Measurements from ENCODE around the gene XKR3. TPM values are rescaled to one million over a fixed set of nuclear protein-coding genes. Genes with fewer than 3 reads are reported as not detected.
"Not testable (repeated sequence)": the region's sequence is repeated elsewhere in the genome, so short reads cannot be mapped to it uniquely, and the experiment has no call there.

Gene XKR3
- polyA plus RNA-seq = not detected
- long read RNA-seq, donor 1 = 0 reads
- long read RNA-seq, donor 2 = 0 reads
- long read RNA-seq, donor 3 = 0 reads
- long read RNA-seq, donor 4 = 0 reads
- long read RNA-seq, donor 5 = 0 reads
- long read RNA-seq, donor 6 = 0 reads
- long read RNA-seq, donor 7 = 0 reads
- long read RNA-seq, donor 8 = 0 reads
- long read RNA-seq, donor 9 = 0 reads
- long read RNA-seq, donor 10 = 0 reads

DNA sequence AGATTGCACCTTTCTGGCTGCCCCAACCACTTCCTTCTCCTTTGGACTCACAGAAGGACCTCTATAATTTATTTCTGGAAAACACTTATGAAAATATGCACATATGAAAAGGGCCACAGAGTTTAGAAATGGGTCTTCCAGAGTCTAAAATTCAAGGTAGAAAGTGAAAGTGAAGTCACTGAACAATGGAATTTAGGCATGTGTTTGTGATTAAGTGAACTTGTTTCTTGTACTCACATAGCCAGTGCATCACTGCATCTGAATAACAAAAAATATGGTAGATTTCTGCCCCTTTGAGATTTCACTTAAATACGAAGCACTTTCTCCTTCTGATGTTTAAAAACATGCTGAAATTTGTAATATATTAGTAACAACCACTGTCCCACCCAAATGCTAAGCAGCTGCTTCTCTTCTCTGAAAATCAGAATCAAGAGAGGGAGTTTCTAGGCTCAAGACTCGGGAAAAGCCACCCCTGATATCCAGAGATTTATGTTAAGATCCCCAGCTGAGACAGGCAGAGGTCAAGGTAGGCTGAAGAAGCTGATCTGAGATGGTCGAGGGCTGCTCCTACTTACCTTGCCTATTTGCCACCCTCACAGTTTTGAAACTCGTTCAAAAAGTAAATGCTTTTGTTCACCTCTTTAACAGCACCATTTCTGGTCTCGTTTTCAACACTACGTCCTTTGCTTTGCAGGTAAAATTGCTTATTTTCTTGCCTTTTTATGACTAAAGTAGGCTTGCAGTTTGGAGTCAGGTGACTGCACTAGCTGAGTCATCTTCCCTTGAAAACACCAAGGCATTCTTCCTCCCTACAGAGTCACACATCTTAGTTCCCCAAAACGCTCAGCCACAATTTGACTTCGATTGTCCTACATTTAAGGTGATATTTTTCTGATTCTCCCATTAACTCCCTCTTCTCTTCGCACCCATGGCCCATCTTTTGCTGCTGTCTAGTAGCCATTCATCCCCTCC lies at the start of gene XKR3:
Gene XKR3 (minus strand): TSS at position 696 of the 972 bp plus-strand sequence. CDS start 17,338 bp downstream, outside the sequence.
- Histone ChIP-seq H3K27ac (ENCODE audit: low read depth in 1 of 3, low read length in 2 of 3) (no peak within 1 kb of the TSS), H3K36me3 (ENCODE audit: control insufficient read depth in 3 of 3, insufficient read depth in 2 of 3, low read depth in 1 of 3, low read length in 3 of 3) (no peaks in the 10 kb centered on the region), H3K9me3 (ENCODE audit: control insufficient read depth in 2 of 2, insufficient read depth in 1 of 2, low read depth in 1 of 2, low read length in 1 of 2) (no peaks in the 10 kb centered on the region), H3K4me1 (ENCODE audit: control insufficient read depth in 3 of 3, insufficient read depth in 2 of 3, low read depth in 1 of 3, low read length in 2 of 3) (no peaks in the 10 kb centered on the region), H3K27me3 (ENCODE audit: control insufficient read depth in 3 of 3, insufficient read depth in 3 of 3, low read length in 3 of 3) (no peaks in the 10 kb centered on the region), H3K4me3 (ENCODE audit: low read depth in 1 of 3, low read length in 3 of 3) (no peak within 1 kb of the TSS)
- 39 to 42% (median 40%) methylated on average over 9 of the region's 9 CpGs for WGBS, 3 donors
- FAIRE-seq (no peak), DNase-seq (no peak)

DNA sequence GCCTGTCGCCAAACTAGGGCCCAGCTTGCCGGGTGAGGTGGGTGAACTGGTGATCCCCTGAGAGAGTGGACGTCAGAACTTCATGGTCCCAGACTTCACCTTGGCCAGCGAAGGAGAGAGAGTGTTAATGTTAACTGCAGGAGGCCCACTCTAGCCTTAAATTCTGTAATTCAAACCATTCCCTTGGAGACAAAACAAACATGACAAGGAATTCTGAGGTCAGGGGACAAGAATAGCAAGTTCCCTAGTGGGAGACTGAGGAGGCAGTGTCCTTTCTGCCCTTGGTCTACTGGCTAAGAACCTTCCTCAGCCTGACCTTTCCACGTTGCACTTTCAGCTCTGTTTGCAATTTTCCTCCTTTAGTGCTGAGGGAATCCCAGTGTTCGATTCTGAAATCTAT lies 44.4 kb upstream of the XKR3 start:
- H3K4me1 ChIP-seq (ENCODE audit: control insufficient read depth in 3 of 3, insufficient read depth in 2 of 3, low read depth in 1 of 3, low read length in 2 of 3); H3K27ac ChIP-seq (ENCODE audit: low read depth in 1 of 3, low read length in 2 of 3); H3K36me3 ChIP-seq (ENCODE audit: control insufficient read depth in 3 of 3, insufficient read depth in 2 of 3, low read depth in 1 of 3, low read length in 3 of 3); H3K27me3 ChIP-seq (ENCODE audit: control insufficient read depth in 3 of 3, insufficient read depth in 3 of 3, low read length in 3 of 3); FAIRE-seq; H3K4me3 ChIP-seq (ENCODE audit: low read depth in 1 of 3, low read length in 3 of 3); H3K9me3 ChIP-seq (ENCODE audit: control insufficient read depth in 2 of 2, insufficient read depth in 1 of 2, low read depth in 1 of 2, low read length in 1 of 2); DNase-seq: not testable (repeated sequence)
- WGBS, 3 donors = 64 to 76% (median 69%) methylated on average over 6 of the region's 6 CpGs

DNA sequence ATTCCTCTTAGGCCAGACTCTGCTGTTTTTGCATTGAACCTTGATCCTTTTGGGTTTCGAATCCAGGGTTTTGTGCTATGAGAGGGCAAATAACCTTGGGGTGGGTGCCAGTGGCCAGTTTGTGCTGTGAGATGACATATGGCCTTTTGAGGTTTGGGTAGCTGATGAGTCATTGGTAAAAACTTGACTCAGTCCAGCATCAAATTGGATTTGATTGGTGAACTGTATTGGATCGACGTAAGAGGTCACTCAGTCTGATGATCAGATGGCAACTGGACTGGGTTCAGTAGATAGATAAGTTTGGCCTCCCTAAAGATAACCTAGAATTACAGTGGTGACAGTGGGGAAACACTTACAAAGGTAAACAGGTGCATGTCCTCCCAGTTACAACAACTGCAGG lies 41.0 kb upstream of the XKR3 start:
- DNase-seq (no peak), FAIRE-seq (no peak)
- H3K27ac ChIP-seq (ENCODE audit: low read depth in 1 of 3, low read length in 2 of 3) = no peak overlapping the region
- no peaks in the 10 kb centered on the region for H3K4me1 ChIP-seq (ENCODE audit: control insufficient read depth in 3 of 3, insufficient read depth in 2 of 3, low read depth in 1 of 3, low read length in 2 of 3)
- no peaks in the 10 kb centered on the region for H3K27me3 ChIP-seq (ENCODE audit: control insufficient read depth in 3 of 3, insufficient read depth in 3 of 3, low read length in 3 of 3)
- H3K9me3 ChIP-seq (ENCODE audit: control insufficient read depth in 2 of 2, insufficient read depth in 1 of 2, low read depth in 1 of 2, low read length in 1 of 2) = no peaks in the 10 kb centered on the region
- H3K36me3 ChIP-seq (ENCODE audit: control insufficient read depth in 3 of 3, insufficient read depth in 2 of 3, low read depth in 1 of 3, low read length in 3 of 3) = no peaks in the 10 kb centered on the region
- 77 to 89% (median 79%) methylated on average over 3 of the region's 3 CpGs for WGBS, 3 donors
- H3K4me3 ChIP-seq (ENCODE audit: low read depth in 1 of 3, low read length in 3 of 3) = no peak overlapping the region

DNA sequence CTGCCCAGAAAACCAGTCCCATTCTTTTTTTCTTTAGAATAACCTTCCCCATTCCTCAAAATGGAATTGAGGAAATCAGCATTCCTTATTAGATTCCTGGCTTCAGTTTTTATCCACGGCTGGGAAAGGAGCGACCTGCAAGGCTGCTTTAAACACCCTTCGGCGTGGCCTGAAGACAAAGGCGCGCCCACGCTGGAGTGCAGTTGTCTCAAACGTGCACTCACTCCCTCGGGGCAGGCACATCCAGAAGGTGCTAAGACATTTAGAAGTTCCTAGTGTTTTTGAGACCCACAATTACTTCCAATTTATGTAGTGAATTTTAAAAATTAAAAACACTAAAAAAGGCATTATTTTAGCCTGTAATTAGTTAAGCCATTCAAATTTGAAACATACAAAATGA lies 31.6 kb upstream of the XKR3 start:
- WGBS, 3 donors = 72 to 81% (median 76%) methylated on average over 9 of the region's 9 CpGs
- not testable (repeated sequence) for DNase-seq, FAIRE-seq

DNA sequence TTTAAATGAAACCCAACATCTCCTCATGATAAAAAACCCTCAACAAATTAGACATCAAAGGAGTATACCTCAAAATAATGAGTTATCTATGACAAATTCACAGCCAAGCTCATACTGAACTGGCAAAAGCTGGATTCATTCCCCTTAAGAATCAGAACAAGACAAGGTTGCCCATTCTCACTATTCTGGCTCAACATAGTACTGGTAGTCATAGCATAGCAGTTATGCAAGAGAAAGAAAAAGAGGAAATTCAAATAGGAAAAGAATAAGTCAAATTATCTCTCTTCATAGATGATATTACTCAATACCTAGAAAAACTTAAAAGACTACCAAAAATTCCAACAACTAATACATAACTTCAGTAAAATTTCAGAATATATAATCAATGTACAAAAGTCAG lies 29.4 kb upstream of the XKR3 start:
- H3K27ac ChIP-seq (ENCODE audit: low read depth in 1 of 3, low read length in 2 of 3) = no peak overlapping the region
- H3K4me3 ChIP-seq (ENCODE audit: low read depth in 1 of 3, low read length in 3 of 3) = no peak overlapping the region
- no peaks in the 10 kb centered on the region for H3K4me1 ChIP-seq (ENCODE audit: control insufficient read depth in 3 of 3, insufficient read depth in 2 of 3, low read depth in 1 of 3, low read length in 2 of 3)
- peaks cover 0 to 2% of the 10 kb centered on the region in 2 donors for H3K9me3 ChIP-seq (ENCODE audit: control insufficient read depth in 2 of 2, insufficient read depth in 1 of 2, low read depth in 1 of 2, low read length in 1 of 2)
- no peaks in the 10 kb centered on the region for H3K27me3 ChIP-seq (ENCODE audit: control insufficient read depth in 3 of 3, insufficient read depth in 3 of 3, low read length in 3 of 3)
- no peaks in the 10 kb centered on the region for H3K36me3 ChIP-seq (ENCODE audit: control insufficient read depth in 3 of 3, insufficient read depth in 2 of 3, low read depth in 1 of 3, low read length in 3 of 3)
- DNase-seq = no peak
- no peak for FAIRE-seq

More for the DNA sequence above, 31.6 kb upstream of the XKR3 start:
- not testable (repeated sequence) for H3K27me3 ChIP-seq (ENCODE audit: control insufficient read depth in 3 of 3, insufficient read depth in 3 of 3, low read length in 3 of 3); H3K4me1 ChIP-seq (ENCODE audit: control insufficient read depth in 3 of 3, insufficient read depth in 2 of 3, low read depth in 1 of 3, low read length in 2 of 3); H3K9me3 ChIP-seq (ENCODE audit: control insufficient read depth in 2 of 2, insufficient read depth in 1 of 2, low read depth in 1 of 2, low read length in 1 of 2); H3K27ac ChIP-seq (ENCODE audit: low read depth in 1 of 3, low read length in 2 of 3); H3K4me3 ChIP-seq (ENCODE audit: low read depth in 1 of 3, low read length in 3 of 3); H3K36me3 ChIP-seq (ENCODE audit: control insufficient read depth in 3 of 3, insufficient read depth in 2 of 3, low read depth in 1 of 3, low read length in 3 of 3)

DNA sequence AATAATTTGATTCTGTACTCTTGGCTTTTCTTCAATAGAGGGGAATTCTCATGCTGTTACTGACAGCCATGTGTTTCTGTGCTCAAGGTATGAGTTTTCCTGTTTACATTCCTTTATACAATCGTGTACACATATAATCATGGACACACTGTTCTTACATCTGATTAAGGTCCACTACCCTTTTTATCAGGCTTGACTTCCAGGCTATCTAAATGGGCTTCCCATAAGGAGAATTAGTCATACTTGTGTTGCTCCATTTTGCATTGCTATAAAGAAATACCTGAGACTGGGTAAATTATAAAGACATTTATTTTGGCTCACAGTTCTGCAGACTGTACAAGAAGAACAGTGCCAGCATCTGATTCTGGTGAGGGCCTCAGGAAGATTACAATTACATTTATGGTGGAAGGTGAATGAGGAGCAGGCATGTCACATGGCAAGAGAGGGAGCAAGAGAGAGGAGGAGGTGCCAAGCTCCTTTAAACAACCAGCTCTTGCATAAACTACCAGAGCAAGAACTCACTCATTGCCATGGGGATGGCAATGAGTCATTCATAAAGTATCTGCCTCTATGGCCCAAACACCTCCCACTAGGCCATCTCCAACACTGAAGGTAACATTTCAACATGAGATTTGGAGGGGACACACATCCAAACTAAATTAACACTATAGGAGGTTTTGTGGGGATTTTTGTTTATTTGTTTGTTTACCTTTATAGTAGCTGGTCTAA lies 26.2 kb upstream of the XKR3 start:
- H3K9me3 ChIP-seq (ENCODE audit: control insufficient read depth in 2 of 2, insufficient read depth in 1 of 2, low read depth in 1 of 2, low read length in 1 of 2) = not testable (repeated sequence)
- 44 to 81% (median 59%) methylated on average over 1 of the region's 1 CpG for WGBS, 3 donors

DNA sequence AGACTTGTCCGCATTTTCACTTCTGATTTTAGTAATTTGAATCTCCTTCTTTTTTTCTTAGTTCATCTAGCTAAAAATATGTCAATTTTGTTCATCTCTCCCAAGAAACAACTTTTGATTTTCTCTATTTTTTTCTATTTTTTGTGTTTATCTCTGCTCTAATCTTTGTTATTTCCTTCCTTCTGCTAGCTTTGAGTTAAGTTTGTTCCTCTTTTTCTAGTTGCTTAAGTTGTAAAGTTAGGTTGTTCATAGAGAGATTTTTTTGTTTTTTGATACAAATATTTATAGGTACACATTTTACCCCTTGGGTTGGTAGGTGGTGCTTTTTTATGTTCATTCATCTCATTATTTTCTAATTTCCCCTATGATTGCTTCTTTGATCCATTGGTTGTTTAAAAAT lies 22.1 kb upstream of the XKR3 start:
- Histone ChIP-seq H3K9me3 (ENCODE audit: control insufficient read depth in 2 of 2, insufficient read depth in 1 of 2, low read depth in 1 of 2, low read length in 1 of 2) (peaks cover 0 to 19% of the 10 kb centered on the region in 2 donors), H3K4me3 (ENCODE audit: low read depth in 1 of 3, low read length in 3 of 3) (no peak overlapping the region), H3K4me1 (ENCODE audit: control insufficient read depth in 3 of 3, insufficient read depth in 2 of 3, low read depth in 1 of 3, low read length in 2 of 3) (no peaks in the 10 kb centered on the region), H3K36me3 (ENCODE audit: control insufficient read depth in 3 of 3, insufficient read depth in 2 of 3, low read depth in 1 of 3, low read length in 3 of 3) (no peaks in the 10 kb centered on the region), H3K27me3 (ENCODE audit: control insufficient read depth in 3 of 3, insufficient read depth in 3 of 3, low read length in 3 of 3) (no peaks in the 10 kb centered on the region), H3K27ac (ENCODE audit: low read depth in 1 of 3, low read length in 2 of 3) (no peak overlapping the region)
- WGBS, 3 donors = 68 to 77% (median 76%) methylated on average over 1 of the region's 1 CpG
- no peak for FAIRE-seq
- no peak for DNase-seq

More for the DNA sequence above, 26.2 kb upstream of the XKR3 start:
- H3K36me3 ChIP-seq (ENCODE audit: control insufficient read depth in 3 of 3, insufficient read depth in 2 of 3, low read depth in 1 of 3, low read length in 3 of 3); H3K27me3 ChIP-seq (ENCODE audit: control insufficient read depth in 3 of 3, insufficient read depth in 3 of 3, low read length in 3 of 3); H3K4me3 ChIP-seq (ENCODE audit: low read depth in 1 of 3, low read length in 3 of 3); FAIRE-seq; H3K4me1 ChIP-seq (ENCODE audit: control insufficient read depth in 3 of 3, insufficient read depth in 2 of 3, low read depth in 1 of 3, low read length in 2 of 3); H3K27ac ChIP-seq (ENCODE audit: low read depth in 1 of 3, low read length in 2 of 3); DNase-seq: not testable (repeated sequence)

DNA sequence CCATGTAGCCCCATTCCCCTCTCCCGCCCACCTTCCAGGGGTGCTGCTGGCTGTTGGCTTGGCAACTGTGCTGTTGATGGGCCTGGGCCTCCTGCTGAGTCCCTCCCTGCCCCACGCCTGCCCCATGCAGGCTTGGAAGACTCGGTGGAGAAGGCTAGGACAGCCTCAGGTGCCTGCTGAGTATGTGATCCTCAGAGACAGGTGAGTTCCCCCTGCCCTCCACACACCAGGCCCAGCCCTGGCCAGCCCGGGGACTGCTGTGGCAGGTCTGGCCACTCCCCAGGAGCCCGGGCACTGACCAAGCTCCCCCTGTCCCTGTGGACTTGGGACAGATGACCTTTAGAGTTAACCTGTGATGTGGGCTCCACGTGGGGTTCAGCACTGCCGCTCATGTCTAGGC lies 20.7 kb upstream of the XKR3 start:
- DNase-seq (no peak), FAIRE-seq (no peak)
- H3K27me3 ChIP-seq (ENCODE audit: control insufficient read depth in 3 of 3, insufficient read depth in 3 of 3, low read length in 3 of 3) = no peaks in the 10 kb centered on the region
- 74 to 81% (median 78%) methylated on average over 7 of the region's 7 CpGs for WGBS, 3 donors
- H3K36me3 ChIP-seq (ENCODE audit: control insufficient read depth in 3 of 3, insufficient read depth in 2 of 3, low read depth in 1 of 3, low read length in 3 of 3) = no peaks in the 10 kb centered on the region
- no peaks in the 10 kb centered on the region for H3K4me1 ChIP-seq (ENCODE audit: control insufficient read depth in 3 of 3, insufficient read depth in 2 of 3, low read depth in 1 of 3, low read length in 2 of 3)
- no peak overlapping the region for H3K27ac ChIP-seq (ENCODE audit: low read depth in 1 of 3, low read length in 2 of 3)
- peaks cover 0 to 19% of the 10 kb centered on the region in 2 donors for H3K9me3 ChIP-seq (ENCODE audit: control insufficient read depth in 2 of 2, insufficient read depth in 1 of 2, low read depth in 1 of 2, low read length in 1 of 2)
- H3K4me3 ChIP-seq (ENCODE audit: low read depth in 1 of 3, low read length in 3 of 3) = no peak overlapping the region
